Measurements from ENCODE around the gene RNF32. TPM values are rescaled to one million over a fixed set of nuclear protein-coding genes. Genes with fewer than 3 reads are reported as not detected.

RNF32 gene
- total RNA-seq, 1 experiment from 2014 or later = 0.61 TPM

- ChIA-PET CTCF (no interaction called here), POLR2A (no interaction called here)
- Mint-ChIP-seq H3K27me3 (ENCODE audit: low read depth) (no peaks in the 10 kb centered on the region), H3K4me3 (no peak overlapping the region), H3K27ac (no peak overlapping the region), H3K36me3 (no peaks in the 10 kb centered on the region), H3K9me3 (peaks cover 5% of the 10 kb centered on the region; the same call in 1 of the 2 replicates), H3K4me1 (0 out of 2 replicates have a peak, but pooled peaks cover 8% of the 10 kb centered on the region)
- TF ChIP-seq ATF1 (CRISPR knock-in tag; IDR thresholded peaks at IDR 0.05) = no peak
- no peak for TF ChIP-seq TCF7 (CRISPR knock-in tag; IDR thresholded peaks at IDR 0.05; ENCODE audit: low read depth)
- TF ChIP-seq MXD4 (CRISPR knock-in tag; IDR thresholded peaks at IDR 0.05; ENCODE audit: borderline replicate concordance) = no peak
- TF ChIP-seq PREB (CRISPR knock-in tag; IDR thresholded peaks at IDR 0.05; ENCODE audit: borderline replicate concordance) = no peak
- no peak for TF ChIP-seq SOX15 (CRISPR knock-in tag; IDR thresholded peaks at IDR 0.05)
- TF ChIP-seq RELA (CRISPR knock-in tag; IDR thresholded peaks at IDR 0.05; ENCODE audit: borderline replicate concordance) = no peak
- no peak for TF ChIP-seq E2F5 (CRISPR knock-in tag; IDR thresholded peaks at IDR 0.05)
- ATAC-seq = no peak
- DNase-seq (ENCODE audit: low spot score) = no peak
Observed at GRCh38 chr7:156603011-156603410, 37.6 kb upstream of the RNF32 start.

- H3K36me3 Mint-ChIP-seq = no peaks in the 10 kb centered on the region
- ChIA-PET POLR2A (no interaction called here), CTCF (no interaction called here)
- peaks cover 3% of the 10 kb centered on the region; the same call in 1 of the 2 replicates for H3K9me3 Mint-ChIP-seq
- no peak overlapping the region for H3K4me3 Mint-ChIP-seq
- H3K4me1 Mint-ChIP-seq = 0 out of 2 replicates have a peak, but pooled peaks cover 8% of the 10 kb centered on the region
- H3K27me3 Mint-ChIP-seq (ENCODE audit: low read depth) = no peaks in the 10 kb centered on the region
- TF ChIP-seq NFATC4 (CRISPR knock-in tag; IDR thresholded peaks at IDR 0.05) (no peak), ZBTB43 (CRISPR knock-in tag; IDR thresholded peaks at IDR 0.05) (no peak), FOXK1 (CRISPR knock-in tag; IDR thresholded peaks at IDR 0.05) (no peak), IRF1 (CRISPR knock-in tag; IDR thresholded peaks at IDR 0.05) (no peak)
- no peak overlapping the region for H3K27ac Mint-ChIP-seq
- ATAC-seq = no peak
- DNase-seq (ENCODE audit: low spot score) = no peak
Observed at GRCh38 chr7:156603629-156604028, 36.9 kb upstream of the RNF32 start.

- POLR2A ChIA-PET = no interaction called here
- Mint-ChIP-seq H3K4me3 (no peak overlapping the region), H3K27me3 (ENCODE audit: low read depth) (no peaks in the 10 kb centered on the region), H3K27ac (no peak overlapping the region), H3K4me1 (0 out of 2 replicates have a peak, but pooled peaks cover 8% of the 10 kb centered on the region), H3K36me3 (no peaks in the 10 kb centered on the region), H3K9me3 (no peaks in the 10 kb centered on the region)
- CTCF ChIA-PET = no interaction called here
- ATAC-seq (no peak), DNase-seq (ENCODE audit: low spot score) (no peak)
- no peak for TF ChIP-seq AR (CRISPR knock-in tag; IDR thresholded peaks at IDR 0.05)
- no peak for TF ChIP-seq USF1 (CRISPR knock-in tag; IDR thresholded peaks at IDR 0.05)
- no peak for TF ChIP-seq E2F4 (CRISPR knock-in tag; IDR thresholded peaks at IDR 0.05; ENCODE audit: borderline replicate concordance, low read depth)
- no peak for TF ChIP-seq ZNF532 (CRISPR knock-in tag; IDR thresholded peaks at IDR 0.05; ENCODE audit: borderline replicate concordance)
- TF ChIP-seq ZNF425 (CRISPR knock-in tag; conservative IDR thresholded peaks at IDR 0.05) = no peak
Observed at GRCh38 chr7:156604311-156604710, 36.3 kb upstream of the RNF32 start.

Measured in WTC11 (cell line).